Heart right ventricle (tissue), 16 donors: ENCODE data around the gene NR2C1. TPM values are rescaled to one million over a fixed set of nuclear protein-coding genes. Genes with fewer than 3 reads are reported as not detected.

ENCODE experiments used
- ATAC-seq, 8 donors: fragments of 200-7000 bp; cut with Tn5 transposase; one replicate each; pipeline ENCODE4 v1.9.1; 2020; ENCODE audit warnings: mild to moderate bottlenecking in 8 of 8, moderate library complexity in 8 of 8, moderate number of reproducible peaks in 1 of 8
- DNase-seq, 2 donors: peaks; one replicate each; pipeline ENCODE4 v3.0.0-alpha.2; 2020
- H3K27ac ChIP-seq, 10 donors: fragments of 200-600 bp; sonication (generic) in 2 of 10; one replicate each; pipeline versions ENCODE4 v1.5.0 to v1.8.0; 2020 to 2022; ENCODE audit warnings: mild to moderate bottlenecking in 3 of 10
- H3K27me3 ChIP-seq, 7 donors: fragments of 200-600 bp; one replicate each; pipeline ENCODE4 v1.8.0; 2021 to 2022; ENCODE audit warnings: mild to moderate bottlenecking in 2 of 7
- H3K36me3 ChIP-seq, 9 donors: fragments of 200-600 bp; sonication (generic) in 1 of 9; one replicate each; pipeline versions ENCODE4 v1.5.0 to v1.8.0; 2020 to 2022; ENCODE audit warnings: mild to moderate bottlenecking in 2 of 9
- H3K4me1 ChIP-seq, 9 donors: fragments of 200-600 bp; sonication (generic) in 1 of 9; one replicate each; pipeline versions ENCODE4 v1.5.0 to v1.8.0; 2020 to 2022; ENCODE audit warnings: mild to moderate bottlenecking in 4 of 9
- H3K4me3 ChIP-seq, 10 donors: fragments of 200-600 bp; sonication (generic) in 2 of 10; one replicate each; pipeline versions ENCODE4 v1.5.0 to v1.8.0; 2020 to 2022; ENCODE audit warnings: mild to moderate bottlenecking in 7 of 10, moderate library complexity in 2 of 10
- H3K9me3 ChIP-seq, 11 donors: fragments of 200-600 bp in 10 of 11; sonication (generic) in 2 of 11; one replicate each; pipeline versions ENCODE4 v1.5.0 to v1.8.0; 2013 to 2022; ENCODE audit warnings: mild to moderate bottlenecking in 2 of 11, control low read depth in 1 of 11, moderate library complexity in 1 of 11
- WGBS, 2 donors: extraction: QIAGEN DNeasy Blood & Tissue Kit; methylation state at CpG; one replicate each; pipeline ENCODE4 v1.1.7; 2013; ENCODE audit warnings: inconsistent platforms in 1 of 2; 5-methylcytosine and 5-hydroxymethylcytosine counted together
- intact Hi-C, 10 donors: fragments of 100-400 bp; cut with DNase I; formaldehyde crosslinking; loops; one replicate each; pipeline versions ENCODE4 v1.11.1 to v1.14.2; 2022
- polyA plus RNA-seq, 2 donors: library from polyadenylated mRNA; stranded (reverse); fragments of 200-250 nt; gene quantifications; one replicate each; pipeline ENCODE4 v1.2.3, GENCODE V29; 2013
- total RNA-seq, 10 donors: library from RNA; stranded (reverse); fragmentation: NEBNext Ultra II Directional in 3 of 10; extraction: Animal tissue kit (Norgen Biotek cat#: 25700) in 3 of 10; gene quantifications; one replicate each; pipeline versions ENCODE4 v1.2.1 to v1.2.4, GENCODE V29; 2021 to 2023
- TF ChIP-seq, protein P1 (sequence below), 9 donors: fragments of 200-600 bp; sonication (generic) in 2 of 9; IDR thresholded peaks; one replicate each; pipeline versions ENCODE4 v1.5.0 to v1.8.0; 2021 to 2022; ENCODE audit warnings: antibody characterized with exemption in 9 of 9, mild to moderate bottlenecking in 5 of 9, moderate library complexity in 1 of 9
- donor health status: Arrhythmogenic right ventricular cardiomyopathy.
- donor health status: ischemic (EF 13 %, LVEDD 7.1; RV severe dilation, severe dysfunction).
- donor health status: healthy with polysubstance abuse.
- donor health status: DM: no; HTN: yes; CAD: no.
- donor health status: DM: no; HTN: no; CAD: no.
- donor health status: ischemic (EF 25% LVEDD 6.9; RV normal size, moderate dysfunction).
- donor health status: ischemic (EF 25% LVEDD 5.7; RV mildly dilated, moderate dysfunction).
- donor health status: healthy.
- donor health status: DM: yes; HTN: yes; CAD: no.
- donor health status: Ischemic cardiomyopathy.
- donor health status: ischemic (EF 35%, LVEDD 5.7; RV mildly dilated, moderate dysfunction).
- donor health status: nonischemic (EF 11% LVEDD 7.7; RV severe dilation, severe dysfunction).
- donor health status: DM: yes; HTN: yes; CAD: no.
- donor health status: PGD.
- donor health status: ischemic (EF 29% LVEDD 5.4; RV normal size, mild dysfunction).
- donor health status: nonischemic (EF 23%, LVEDD 6.1; RV moderate dilation, normal function).

Gene NR2C1
- total and polyA plus RNA-seq, 12 donors = 11.3 to 189 (median 38.3) TPM

DNA sequence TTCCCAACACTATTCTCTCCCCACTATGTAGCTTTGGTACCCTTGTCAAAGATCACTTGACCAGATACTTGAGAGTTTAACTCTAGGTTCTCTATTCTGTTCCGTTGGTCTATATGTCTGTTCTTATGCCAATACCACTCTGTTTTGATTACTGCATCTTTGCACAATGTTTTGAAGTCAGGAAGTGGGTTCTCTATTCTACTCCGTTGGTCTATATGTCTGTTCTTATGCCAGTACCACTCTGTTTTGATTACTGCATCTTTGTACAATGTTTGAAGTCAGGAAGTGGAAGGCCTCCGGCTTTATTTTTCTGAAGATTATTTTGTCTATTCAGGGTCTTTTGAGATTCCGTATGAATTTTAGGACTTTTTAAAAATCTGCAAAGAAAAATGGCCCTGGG is 67.2 kb downstream of the NR2C1 start:
- WGBS, 2 donors = 90 to 92% methylated on average over 4 of the region's 4 CpGs
- intact Hi-C loops = no loop called here
- TF ChIP-seq, protein P1, sequence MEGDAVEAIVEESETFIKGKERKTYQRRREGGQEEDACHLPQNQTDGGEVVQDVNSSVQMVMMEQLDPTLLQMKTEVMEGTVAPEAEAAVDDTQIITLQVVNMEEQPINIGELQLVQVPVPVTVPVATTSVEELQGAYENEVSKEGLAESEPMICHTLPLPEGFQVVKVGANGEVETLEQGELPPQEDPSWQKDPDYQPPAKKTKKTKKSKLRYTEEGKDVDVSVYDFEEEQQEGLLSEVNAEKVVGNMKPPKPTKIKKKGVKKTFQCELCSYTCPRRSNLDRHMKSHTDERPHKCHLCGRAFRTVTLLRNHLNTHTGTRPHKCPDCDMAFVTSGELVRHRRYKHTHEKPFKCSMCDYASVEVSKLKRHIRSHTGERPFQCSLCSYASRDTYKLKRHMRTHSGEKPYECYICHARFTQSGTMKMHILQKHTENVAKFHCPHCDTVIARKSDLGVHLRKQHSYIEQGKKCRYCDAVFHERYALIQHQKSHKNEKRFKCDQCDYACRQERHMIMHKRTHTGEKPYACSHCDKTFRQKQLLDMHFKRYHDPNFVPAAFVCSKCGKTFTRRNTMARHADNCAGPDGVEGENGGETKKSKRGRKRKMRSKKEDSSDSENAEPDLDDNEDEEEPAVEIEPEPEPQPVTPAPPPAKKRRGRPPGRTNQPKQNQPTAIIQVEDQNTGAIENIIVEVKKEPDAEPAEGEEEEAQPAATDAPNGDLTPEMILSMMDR (IDR thresholded peaks at IDR 0.05) = no peak

GRCh38 chr12:95004610-95005009 is 68.8 kb downstream of the NR2C1 start:
- Histone ChIP-seq H3K27me3 (no peaks in the 10 kb centered on the region), H3K27ac (no peak overlapping the region), H3K4me3 (no peak overlapping the region), H3K9me3 (peaks cover 0 to 32% (median 11%) of the 10 kb centered on the region in 11 donors), H3K4me1 (peaks cover 0 to 42% (median 27%) of the 10 kb centered on the region in 9 donors), H3K36me3 (peaks cover 0 to 27% (median 15%) of the 10 kb centered on the region in 9 donors)
- DNase-seq = no peak
- ATAC-seq = no peak
- intact Hi-C loops = no loop called here
- WGBS, 2 donors = 92 to 95% methylated on average over 2 of the region's 2 CpGs
- TF ChIP-seq, protein P1 (IDR thresholded peaks at IDR 0.05) = no peak

More for the DNA sequence above, 67.2 kb downstream of the NR2C1 start:
- H3K4me3 ChIP-seq = no peak overlapping the region
- no peak for ATAC-seq
- H3K27ac ChIP-seq = no peak overlapping the region
- peaks cover 0 to 11% (median 7%) of the 10 kb centered on the region in 9 donors for H3K36me3 ChIP-seq
- no peak for DNase-seq
- peaks cover 0 to 32% (median 11%) of the 10 kb centered on the region in 11 donors for H3K9me3 ChIP-seq
- peaks cover 0 to 26% (median 20%) of the 10 kb centered on the region in 9 donors for H3K4me1 ChIP-seq
- H3K27me3 ChIP-seq = no peaks in the 10 kb centered on the region

DNA sequence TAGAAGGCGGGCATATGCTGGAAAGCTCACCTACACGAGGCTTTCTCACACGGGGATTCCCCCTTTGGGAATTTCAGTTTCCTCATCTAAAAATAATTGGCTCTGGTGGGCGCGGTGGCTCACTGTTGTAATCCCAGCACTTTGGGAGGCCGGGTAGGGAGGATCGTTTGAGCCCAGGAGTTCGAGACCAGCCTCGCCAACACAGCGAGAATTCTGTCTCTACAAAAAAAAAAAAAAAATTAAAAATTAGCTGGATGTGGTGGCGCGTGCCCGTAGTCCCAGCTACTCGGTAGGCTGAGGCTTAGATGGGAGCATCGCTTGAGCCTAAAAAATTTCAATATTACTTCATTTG is 69.5 kb downstream of the NR2C1 start:
- Histone ChIP-seq H3K9me3 (peaks cover 0 to 29% (median 11%) of the 10 kb centered on the region in 11 donors), H3K4me3 (peak overlapping the region in 9 of 10 donors; percentile 75 to 93 (median 85)), H3K36me3 (peaks cover 0 to 27% (median 15%) of the 10 kb centered on the region in 9 donors), H3K27me3 (no peaks in the 10 kb centered on the region), H3K27ac (peak overlapping the region; percentile 82 to 96 (median 90)), H3K4me1 (peaks cover 0 to 48% (median 34%) of the 10 kb centered on the region in 9 donors)
- intact Hi-C loops = no loop called here
- DNase-seq (no peak), ATAC-seq (peak in 5 of 8 donors; percentile 3 to 63 (median 13))
- TF ChIP-seq, protein P1 (IDR thresholded peaks at IDR 0.05) = no peak
- 64 to 65% methylated on average over 15 of the region's 15 CpGs for WGBS, 2 donors

- TF ChIP-seq, protein P1 (IDR thresholded peaks at IDR 0.05) = peak in 1 of 9 donors; percentile 13
Observed at GRCh38 chr12:95003213-95003920, 70.1 kb downstream of the NR2C1 start, which contains the start of gene NDUFA12. TSS of gene NDUFA12 (minus strand) at chr12:95003697. CDS start at chr12:95003680, 17 bp downstream.

More at GRCh38 chr12:95003213-95003920, 70.1 kb downstream of the NR2C1 start, which contains the start of gene NDUFA12:
- DNase-seq (peak; percentile 96), ATAC-seq (peak; percentile 99 to 100 (median 100))
- Histone ChIP-seq H3K27ac (peak within 1 kb of the TSS; percentile 82 to 96 (median 90)), H3K4me3 (peak within 1 kb of the TSS; percentile 51 to 93 (median 84)), H3K4me1 (peaks cover 0 to 52% (median 40%) of the 10 kb centered on the region in 9 donors), H3K27me3 (no peaks in the 10 kb centered on the region), H3K9me3 (peaks cover 0 to 24% (median 11%) of the 10 kb centered on the region in 11 donors), H3K36me3 (peaks cover 0 to 27% (median 15%) of the 10 kb centered on the region in 9 donors)
- intact Hi-C loops = no loop called here
- WGBS, 2 donors = 0% methylated on average over 34 of the region's 34 CpGs
